ENCODE measurements around the gene PCDH18. TPM values are rescaled to one million over a fixed set of nuclear protein-coding genes. Genes with fewer than 3 reads are reported as not detected.
"Not testable (repeated sequence)": the region's sequence is repeated elsewhere in the genome, so short reads cannot be mapped to it uniquely, and the experiment has no call there.

Gene PCDH18
- total RNA-seq: 13.7 TPM

- DNase-seq (ENCODE audit: low spot score): peak; percentile 90
Measured at GRCh38 chr4:137531986-137532868, at the start of gene PCDH18. Gene PCDH18, minus strand, starts transcription at chr4:137532494. Its CDS starts 406 bp downstream, at chr4:137532088.

GRCh38 chr4:137576446-137576845, 44.2 kb upstream of the PCDH18 start:
- DNase-seq (ENCODE audit: low spot score): no peak

- no peak for DNase-seq (ENCODE audit: low spot score)
Measured at GRCh38 chr4:137572647-137573046, 40.4 kb upstream of the PCDH18 start.

- no peak for DNase-seq (ENCODE audit: low spot score)
Measured at GRCh38 chr4:137572163-137572562, 39.9 kb upstream of the PCDH18 start.

GRCh38 chr4:137559801-137560200, 27.5 kb upstream of the PCDH18 start:
- DNase-seq (ENCODE audit: low spot score): no peak

GRCh38 chr4:137558951-137559350, 26.7 kb upstream of the PCDH18 start:
- no peak for DNase-seq (ENCODE audit: low spot score)

GRCh38 chr4:137545461-137545861, 13.2 kb upstream of the PCDH18 start:
- no peak for DNase-seq (ENCODE audit: low spot score)

GRCh38 chr4:137543648-137544047, 11.4 kb upstream of the PCDH18 start:
- no peak for DNase-seq (ENCODE audit: low spot score)

GRCh38 chr4:137543198-137543597, 10.9 kb upstream of the PCDH18 start:
- DNase-seq (ENCODE audit: low spot score): no peak

GRCh38 chr4:137541876-137542646, 9.8 kb upstream of the PCDH18 start:
- DNase-seq (ENCODE audit: low spot score): no peak

- DNase-seq (ENCODE audit: low spot score): no peak
Measured at GRCh38 chr4:137541181-137541580, 8.9 kb upstream of the PCDH18 start.

- no peak for DNase-seq (ENCODE audit: low spot score)
Measured at GRCh38 chr4:137540356-137540755, 8.1 kb upstream of the PCDH18 start.

- DNase-seq (ENCODE audit: low spot score): no peak
Measured at GRCh38 chr4:137538526-137538925, 6.2 kb upstream of the PCDH18 start.

- DNase-seq (ENCODE audit: low spot score): not testable (repeated sequence)
Measured at GRCh38 chr4:137537807-137538206, 5.5 kb upstream of the PCDH18 start.

- no peak for DNase-seq (ENCODE audit: low spot score)
Measured at GRCh38 chr4:137536789-137537561, 4.7 kb upstream of the PCDH18 start.

- DNase-seq (ENCODE audit: low spot score): no peak
Measured at GRCh38 chr4:137535718-137536117, 3.4 kb upstream of the PCDH18 start.

GRCh38 chr4:137534516-137534915, 2.2 kb upstream of the PCDH18 start:
- DNase-seq (ENCODE audit: low spot score): no peak

GRCh38 chr4:137533855-137534254, 1.6 kb upstream of the PCDH18 start:
- DNase-seq (ENCODE audit: low spot score): no peak

GRCh38 chr4:137532869-137533236, 559 bp upstream of the PCDH18 start:
- no peak for DNase-seq (ENCODE audit: low spot score)

GRCh38 chr4:137531168-137531985, 917 bp downstream of the PCDH18 start:
- DNase-seq (ENCODE audit: low spot score): no peak

GRCh38 chr4:137530176-137530575, 2.1 kb downstream of the PCDH18 start:
- no peak for DNase-seq (ENCODE audit: low spot score)

Measured in ureter (tissue), 1 donor.